Ishikawa (cell line): Measurements from ENCODE around the gene NEU4.

Experiments used
- CEBPB ChIP-seq: IDR thresholded peaks from 2 replicates; pipeline ENCODE4 v1.6.1; 2012
- CREB1 ChIP-seq: IDR thresholded peaks from 2 replicates; pipeline ENCODE4 v1.6.1; 2012; ENCODE audit warnings: low read depth
- EGR1 ChIP-seq: IDR thresholded peaks from 2 replicates; pipeline ENCODE4 v1.6.1; 2012
- EP300 ChIP-seq: IDR thresholded peaks from 2 replicates; pipeline ENCODE4 v1.6.1; 2012; ENCODE audit warnings: borderline replicate concordance
- FOXM1 ChIP-seq: IDR thresholded peaks from 2 replicates; pipeline ENCODE4 v1.6.1; 2012; ENCODE audit warnings: low read depth, borderline replicate concordance
- NFIC ChIP-seq: IDR thresholded peaks from 2 replicates; pipeline ENCODE4 v1.6.1; 2012
- RAD21 ChIP-seq: IDR thresholded peaks from 2 replicates; pipeline ENCODE4 v1.6.1; 2012; ENCODE audit warnings: low read depth
- TAF1 ChIP-seq: IDR thresholded peaks from 2 replicates; pipeline ENCODE4 v1.6.1; 2012; ENCODE audit warnings: low read depth, mild to moderate bottlenecking
- TCF12 ChIP-seq: IDR thresholded peaks from 2 replicates; pipeline ENCODE4 v1.6.1; 2012; ENCODE audit warnings: low read depth
- TEAD4 ChIP-seq: IDR thresholded peaks from 2 replicates; pipeline ENCODE4 v1.6.1; 2012
- YY1 ChIP-seq: IDR thresholded peaks from 2 replicates; pipeline ENCODE4 v1.6.1; 2012; ENCODE audit warnings: low read depth
- ZBTB7A ChIP-seq: IDR thresholded peaks from 2 replicates; pipeline ENCODE4 v1.6.1; 2012; ENCODE audit warnings: low read depth
- TF ChIP-seq, protein P1 (sequence below): IDR thresholded peaks from 2 replicates; pipeline ENCODE4 v1.6.1; 2012
- TF ChIP-seq, protein P2 (sequence below): IDR thresholded peaks from 2 replicates; pipeline ENCODE4 v1.6.1; 2012
- TF ChIP-seq, protein P3 (sequence below): IDR thresholded peaks from 2 replicates; pipeline ENCODE4 v1.6.1; 2012; ENCODE audit warnings: low read depth, mild to moderate bottlenecking

Gene NEU4

DNA sequence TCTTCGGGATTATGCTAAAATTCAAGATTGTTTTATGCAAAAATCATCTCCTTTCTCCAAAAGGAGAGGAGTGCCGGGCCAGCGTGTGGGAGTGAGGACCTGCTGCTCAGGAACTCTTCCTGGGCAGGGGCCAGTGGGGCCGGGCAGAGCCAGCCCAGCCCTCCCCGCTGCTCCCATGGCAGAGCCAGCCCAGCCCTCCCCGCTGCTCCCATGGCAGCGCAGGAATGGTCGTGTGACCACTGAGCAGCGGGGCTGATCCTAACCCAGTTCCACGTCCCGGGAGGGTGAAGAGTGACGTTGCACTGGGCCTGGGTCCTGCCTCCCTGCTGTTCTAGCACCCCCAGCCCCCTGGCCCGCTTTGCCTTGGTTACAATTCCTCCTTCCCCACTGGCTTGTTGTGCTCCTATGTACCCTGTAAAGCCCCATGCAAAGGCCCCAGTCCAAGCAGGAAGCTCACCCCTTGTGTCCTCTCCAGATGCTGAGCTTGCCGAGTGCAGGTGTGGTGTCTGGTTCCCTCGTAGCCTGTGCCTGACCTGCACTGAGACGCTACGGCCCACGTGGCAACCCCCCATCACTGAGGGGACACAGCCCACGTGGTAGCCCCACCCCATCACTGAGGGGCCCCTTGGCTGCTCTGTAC is 11.4 kb upstream of the NEU4 start:
- TF ChIP-seq TAF1 (no peak), CEBPB (no peak), TEAD4 (no peak), NFIC (no peak), CREB1 (no peak), YY1 (no peak), ZBTB7A (no peak), FOXM1 (no peak), EP300 (no peak), TCF12 (no peak), RAD21 (no peak), EGR1 (no peak)
- TF ChIP-seq, protein P1, sequence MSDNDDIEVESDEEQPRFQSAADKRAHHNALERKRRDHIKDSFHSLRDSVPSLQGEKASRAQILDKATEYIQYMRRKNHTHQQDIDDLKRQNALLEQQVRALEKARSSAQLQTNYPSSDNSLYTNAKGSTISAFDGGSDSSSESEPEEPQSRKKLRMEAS: no peak
- TF ChIP-seq, protein P2, sequence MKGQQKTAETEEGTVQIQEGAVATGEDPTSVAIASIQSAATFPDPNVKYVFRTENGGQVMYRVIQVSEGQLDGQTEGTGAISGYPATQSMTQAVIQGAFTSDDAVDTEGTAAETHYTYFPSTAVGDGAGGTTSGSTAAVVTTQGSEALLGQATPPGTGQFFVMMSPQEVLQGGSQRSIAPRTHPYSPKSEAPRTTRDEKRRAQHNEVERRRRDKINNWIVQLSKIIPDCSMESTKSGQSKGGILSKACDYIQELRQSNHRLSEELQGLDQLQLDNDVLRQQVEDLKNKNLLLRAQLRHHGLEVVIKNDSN: no peak
- TF ChIP-seq, protein P3, sequence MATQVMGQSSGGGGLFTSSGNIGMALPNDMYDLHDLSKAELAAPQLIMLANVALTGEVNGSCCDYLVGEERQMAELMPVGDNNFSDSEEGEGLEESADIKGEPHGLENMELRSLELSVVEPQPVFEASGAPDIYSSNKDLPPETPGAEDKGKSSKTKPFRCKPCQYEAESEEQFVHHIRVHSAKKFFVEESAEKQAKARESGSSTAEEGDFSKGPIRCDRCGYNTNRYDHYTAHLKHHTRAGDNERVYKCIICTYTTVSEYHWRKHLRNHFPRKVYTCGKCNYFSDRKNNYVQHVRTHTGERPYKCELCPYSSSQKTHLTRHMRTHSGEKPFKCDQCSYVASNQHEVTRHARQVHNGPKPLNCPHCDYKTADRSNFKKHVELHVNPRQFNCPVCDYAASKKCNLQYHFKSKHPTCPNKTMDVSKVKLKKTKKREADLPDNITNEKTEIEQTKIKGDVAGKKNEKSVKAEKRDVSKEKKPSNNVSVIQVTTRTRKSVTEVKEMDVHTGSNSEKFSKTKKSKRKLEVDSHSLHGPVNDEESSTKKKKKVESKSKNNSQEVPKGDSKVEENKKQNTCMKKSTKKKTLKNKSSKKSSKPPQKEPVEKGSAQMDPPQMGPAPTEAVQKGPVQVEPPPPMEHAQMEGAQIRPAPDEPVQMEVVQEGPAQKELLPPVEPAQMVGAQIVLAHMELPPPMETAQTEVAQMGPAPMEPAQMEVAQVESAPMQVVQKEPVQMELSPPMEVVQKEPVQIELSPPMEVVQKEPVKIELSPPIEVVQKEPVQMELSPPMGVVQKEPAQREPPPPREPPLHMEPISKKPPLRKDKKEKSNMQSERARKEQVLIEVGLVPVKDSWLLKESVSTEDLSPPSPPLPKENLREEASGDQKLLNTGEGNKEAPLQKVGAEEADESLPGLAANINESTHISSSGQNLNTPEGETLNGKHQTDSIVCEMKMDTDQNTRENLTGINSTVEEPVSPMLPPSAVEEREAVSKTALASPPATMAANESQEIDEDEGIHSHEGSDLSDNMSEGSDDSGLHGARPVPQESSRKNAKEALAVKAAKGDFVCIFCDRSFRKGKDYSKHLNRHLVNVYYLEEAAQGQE: no peak

DNA sequence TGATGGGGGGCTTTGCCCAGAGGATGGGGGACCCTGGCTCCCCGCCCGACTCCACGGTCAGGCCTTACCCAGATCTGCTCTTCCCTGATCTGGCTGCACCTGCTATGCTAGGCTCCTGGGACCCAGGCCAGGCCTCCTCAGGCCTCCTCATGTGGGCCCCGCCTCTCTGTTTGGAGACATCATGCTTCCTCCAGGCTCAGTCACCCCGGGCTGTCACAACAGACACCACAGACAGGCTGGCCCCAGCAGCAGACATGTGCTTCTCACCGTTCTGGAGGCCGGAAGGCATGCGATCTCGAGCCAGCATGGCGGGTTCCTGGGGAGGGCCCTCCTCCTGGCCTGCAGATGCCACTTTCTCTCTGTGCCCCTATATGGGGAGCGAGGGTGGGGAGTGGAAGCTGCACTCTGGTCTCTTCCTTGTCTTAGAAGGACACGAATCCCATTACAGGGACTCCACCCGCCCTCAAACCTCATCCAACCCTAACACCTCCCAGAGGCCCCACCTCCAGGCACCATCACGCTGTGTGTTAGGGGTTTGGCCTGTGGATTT is 10.8 kb upstream of the NEU4 start:
- no peak for TF ChIP-seq CEBPB
- TF ChIP-seq ZBTB7A: no peak
- TF ChIP-seq RAD21: no peak
- TF ChIP-seq TCF12: no peak
- no peak for TF ChIP-seq TAF1
- TF ChIP-seq, protein P1: no peak
- TF ChIP-seq FOXM1: no peak
- no peak for TF ChIP-seq CREB1
- no peak for TF ChIP-seq EP300
- TF ChIP-seq TEAD4: no peak
- TF ChIP-seq, protein P3: no peak
- TF ChIP-seq, protein P2: no peak
- no peak for TF ChIP-seq NFIC

DNA sequence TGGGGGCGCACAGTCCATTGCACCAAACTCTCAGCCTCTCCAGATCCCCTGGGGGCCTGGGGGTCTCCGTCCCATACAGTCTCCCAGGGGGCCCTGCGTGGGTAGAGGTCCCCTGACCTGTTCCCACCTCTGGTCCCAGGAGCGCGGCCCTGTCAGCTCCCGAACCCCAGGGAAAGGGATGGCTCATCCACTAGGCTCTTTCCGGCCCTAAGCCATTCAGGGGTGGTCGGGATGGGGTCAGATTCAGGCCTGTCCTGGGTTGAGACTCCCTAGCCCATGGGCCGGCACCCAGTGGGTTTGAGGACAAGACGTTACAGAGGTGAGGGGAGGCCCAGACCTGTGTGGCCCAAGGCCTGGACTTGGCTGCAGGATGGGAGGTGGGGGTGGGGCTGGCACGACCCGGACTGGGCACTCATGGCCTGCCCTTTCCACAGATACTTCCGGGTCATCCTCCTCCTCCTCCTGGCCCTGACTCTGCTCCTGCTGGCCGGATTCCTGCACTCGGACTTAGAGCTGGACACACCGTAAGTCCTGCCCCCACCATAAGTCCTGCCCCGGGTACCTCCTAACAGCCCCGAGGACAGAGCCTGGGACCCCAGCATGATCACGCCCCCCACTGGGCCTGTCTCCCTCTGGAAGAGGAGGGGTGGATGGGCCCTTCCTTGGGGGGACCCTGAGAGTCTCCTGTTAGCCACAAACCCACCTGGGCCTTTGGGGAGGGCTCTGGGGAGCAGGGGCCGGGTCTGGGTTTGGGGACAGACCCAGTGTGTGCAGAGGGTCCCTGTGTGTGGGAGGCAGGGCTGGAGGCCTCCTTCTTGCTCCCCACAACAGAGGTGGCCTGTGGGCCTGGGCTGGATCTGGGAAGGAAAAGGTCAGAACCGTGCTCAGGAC is 10.1 kb upstream of the NEU4 start:
- no peak for TF ChIP-seq CEBPB

DNA sequence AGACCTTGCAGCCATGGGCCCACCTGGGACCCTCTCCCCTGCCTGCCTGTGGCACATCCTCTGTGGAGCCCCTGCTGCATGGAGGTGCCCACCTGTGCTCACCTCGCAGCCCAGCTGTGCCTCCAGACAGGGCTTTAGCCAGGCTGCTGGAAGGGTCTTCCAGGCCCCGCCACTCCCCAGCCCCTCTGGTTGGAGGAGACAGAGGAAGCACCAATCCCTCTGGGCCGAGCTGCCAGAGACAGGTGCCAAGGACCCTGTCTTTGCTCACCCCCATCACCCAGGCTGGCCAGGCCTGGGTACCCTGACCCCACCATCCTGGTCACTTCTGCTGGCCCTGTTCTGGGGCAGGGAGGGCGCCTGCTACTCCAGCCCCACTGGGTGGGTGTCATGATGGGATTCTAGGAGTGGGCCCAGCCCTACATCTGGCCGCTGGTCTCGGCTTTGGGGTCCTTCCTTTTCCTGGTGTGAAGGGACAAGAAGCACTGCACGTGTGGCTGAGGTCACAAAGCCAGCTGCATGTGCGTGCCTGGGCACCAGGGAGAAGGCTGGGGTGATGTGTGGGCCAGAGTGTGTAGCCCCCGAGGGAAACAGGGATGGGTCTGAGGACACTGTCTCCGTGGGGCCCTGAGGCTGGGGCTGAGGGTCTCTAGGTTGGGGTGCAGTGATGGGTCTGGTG is 9.3 kb upstream of the NEU4 start:
- TF ChIP-seq TEAD4 (no peak), YY1 (no peak), EGR1 (no peak), CREB1 (no peak), EP300 (no peak), RAD21 (no peak), ZBTB7A (no peak), TCF12 (no peak), TAF1 (no peak), CEBPB (no peak), FOXM1 (no peak), NFIC (no peak)
- TF ChIP-seq, protein P1: no peak
- TF ChIP-seq, protein P2: no peak
- TF ChIP-seq, protein P3: no peak
